Panc1 (cell line): Measurements from ENCODE around the gene GPRIN1. TPM values are rescaled to one million over a fixed set of nuclear protein-coding genes. Genes with fewer than 3 reads are reported as not detected.

ENCODE experiments used
- ATAC-seq: fragments of 200-7000 bp; cut with Tn5 transposase; 2 replicates; pipeline ENCODE4 v1.9.1; 2020; ENCODE audit warnings: mild to moderate bottlenecking, moderate library complexity
- BruUV-seq: library from RNA; stranded (reverse); fragments of 400-500 nt; replicated peaks from 2 replicates; lab custom pipeline; 2021; lab: Mats Ljungman, UMichigan
- CTCF ChIA-PET: fragments of 300-600 bp; sonication (Branson Sonifier 250); formaldehyde crosslinking; loops from one replicate; lab custom pipeline; 2022; ENCODE audit warnings: antibody characterized with exemption; lab: Charles Lee
- POLR2A ChIA-PET: fragments of 300-600 bp; sonication (Branson Sonifier 250); formaldehyde crosslinking; loops from one replicate; lab custom pipeline; 2022; ENCODE audit warnings: antibody characterized with exemption; lab: Charles Lee
- DNase-seq: peaks from one replicate; pipeline ENCODE4 v3.0.0-alpha.2; 2010; ENCODE audit warnings: low read depth, low spot score
- H3K27ac ChIP-seq: 2 replicates; pipeline ENCODE4 v1.5.1; 2011; ENCODE audit warnings: mild to moderate bottlenecking, low read length, inconsistent platforms
- H3K27me3 ChIP-seq: fragments of 200-500 bp; sonication (Bioruptor generic); 2 replicates; pipeline ENCODE4 v1.6.0; 2014; ENCODE audit warnings: low read length, inconsistent platforms; ENCODE audit not compliant: control insufficient read depth, insufficient read depth
- H3K36me3 ChIP-seq: fragments of 200-500 bp; sonication (Bioruptor generic); 2 replicates; pipeline ENCODE4 v1.5.1; 2014; ENCODE audit warnings: inconsistent platforms, mild to moderate bottlenecking, low read length, moderate library complexity; ENCODE audit not compliant: control insufficient read depth, insufficient read depth
- H3K4me1 ChIP-seq: 2 replicates; pipeline ENCODE4 v1.5.1; 2011; ENCODE audit warnings: inconsistent platforms, mild to moderate bottlenecking, low read length, moderate library complexity; ENCODE audit not compliant: control insufficient read depth, insufficient read depth
- H3K4me3 ChIP-seq, 2 experiments: 2 replicates each; pipeline ENCODE4 v1.5.1; 2011 to 2012; ENCODE audit warnings: low read depth in 2 of 2, low read length in 2 of 2, mild to moderate bottlenecking in 2 of 2, inconsistent platforms in 1 of 2, moderate library complexity in 1 of 2
- H3K9me3 ChIP-seq: fragments of 200-500 bp; sonication (Bioruptor generic); 2 replicates; pipeline ENCODE4 v1.5.1; 2014; ENCODE audit warnings: low read depth, mild to moderate bottlenecking, inconsistent platforms, low read length, moderate library complexity; ENCODE audit not compliant: control insufficient read depth, insufficient read depth
- POLR2AphosphoS5 ChIP-seq: IDR thresholded peaks from 2 replicates; pipeline ENCODE4 v1.6.1; 2012; ENCODE audit warnings: mild to moderate bottlenecking, low read depth, low read length, moderate library complexity
- SIN3A ChIP-seq: IDR thresholded peaks from 2 replicates; pipeline ENCODE4 v1.6.1; 2012; ENCODE audit warnings: low read depth, mild to moderate bottlenecking, low read length, moderate library complexity, borderline replicate concordance; ENCODE audit not compliant: insufficient read depth
- TCF7L2 ChIP-seq: IDR thresholded peaks from 2 replicates; pipeline ENCODE4 v1.6.1; 2011; ENCODE audit warnings: mild to moderate bottlenecking, low read depth, low read length, inconsistent platforms
- in situ Hi-C: cut with HindIII; loops from 2 replicates; pipeline ENCODE4 v1.10.0; 2016; ENCODE audit warnings: low sequenced_read_pairs, low pct_unique_long_range_greater_than_20kb
- intact Hi-C: fragments of 100-400 bp; cut with micrococcal nuclease; formaldehyde crosslinking; loops from one replicate; pipeline ENCODE4 v1.10.0; 2022; ENCODE audit not compliant: unreplicated experiment
- total RNA-seq: library from RNA; stranded (reverse); gene quantifications from one replicate; pipeline ENCODE4 v1.2.1, GENCODE V29; 2021; ENCODE audit not compliant: unreplicated experiment
- TF ChIP-seq, protein P1 (sequence below): fragments of 450-650 bp; IDR thresholded peaks from 2 replicates; pipeline ENCODE4 v1.5.1; 2017; ENCODE audit warnings: mild to moderate bottlenecking
- TF ChIP-seq, protein P2 (sequence below), 2 experiments: IDR thresholded peaks; 2 replicates each; pipeline ENCODE4 v1.6.1; 2011 to 2012; ENCODE audit warnings: low read depth in 2 of 2, control low read depth in 1 of 2, low read length in 1 of 2, mild to moderate bottlenecking in 1 of 2, moderate library complexity in 1 of 2; ENCODE audit not compliant: insufficient read depth in 1 of 2

Gene GPRIN1
- total RNA-seq, 1 experiment from 2014 or later: 18.9 TPM

DNA sequence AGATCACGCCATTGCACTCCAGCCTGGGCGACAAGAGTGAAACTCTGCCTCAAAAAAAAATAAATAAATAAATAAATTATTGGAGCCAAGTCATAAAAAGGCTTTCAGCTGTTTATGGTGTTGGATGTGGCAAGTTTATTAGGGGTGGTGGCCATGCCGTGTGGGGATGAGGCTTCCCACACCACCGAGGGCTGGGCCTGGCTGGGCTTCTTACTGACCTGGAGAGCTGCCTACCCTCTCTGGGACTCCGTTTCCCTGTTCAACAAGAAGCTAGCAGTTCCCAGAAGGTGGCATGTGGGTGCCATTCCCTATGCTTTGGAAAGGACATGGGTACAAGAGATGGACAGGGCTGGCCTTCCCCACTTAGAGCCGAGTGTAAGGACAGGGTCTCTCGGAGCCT lies 22.6 kb downstream of the GPRIN1 start:
- no TSS peak for BruUV-seq
- no peaks in the 10 kb centered on the region for H3K9me3 ChIP-seq
- no peaks in the 10 kb centered on the region for H3K4me1 ChIP-seq
- H3K36me3 ChIP-seq: no peaks in the 10 kb centered on the region
- H3K4me3 ChIP-seq: no peak overlapping the region
- ChIA-PET POLR2A (interaction anchor here (0.5 to 0.6 kb wide), 2 partner anchors 18 to 30 kb away, joined by 3 read pairs; no protein-coding TSS in a partner anchor), CTCF (no interaction called here)
- in situ Hi-C loops: no loop called here
- TF ChIP-seq TCF7L2: no peak
- ATAC-seq: no peak
- H3K27ac ChIP-seq: no peak overlapping the region
- intact Hi-C loops: no loop called here
- no peak for DNase-seq
- no peaks in the 10 kb centered on the region for H3K27me3 ChIP-seq

GRCh38 chr5:176583076-176583475 lies 26.9 kb downstream of the GPRIN1 start:
- no TSS peak for BruUV-seq
- intact Hi-C loops (no loop called here), in situ Hi-C loops (no loop called here)
- H3K36me3 ChIP-seq: no peaks in the 10 kb centered on the region
- H3K27ac ChIP-seq: no peak overlapping the region
- DNase-seq: no peak
- ATAC-seq: no peak
- POLR2A ChIA-PET: no interaction called here
- no peaks in the 10 kb centered on the region for H3K27me3 ChIP-seq
- TF ChIP-seq, protein P1, sequence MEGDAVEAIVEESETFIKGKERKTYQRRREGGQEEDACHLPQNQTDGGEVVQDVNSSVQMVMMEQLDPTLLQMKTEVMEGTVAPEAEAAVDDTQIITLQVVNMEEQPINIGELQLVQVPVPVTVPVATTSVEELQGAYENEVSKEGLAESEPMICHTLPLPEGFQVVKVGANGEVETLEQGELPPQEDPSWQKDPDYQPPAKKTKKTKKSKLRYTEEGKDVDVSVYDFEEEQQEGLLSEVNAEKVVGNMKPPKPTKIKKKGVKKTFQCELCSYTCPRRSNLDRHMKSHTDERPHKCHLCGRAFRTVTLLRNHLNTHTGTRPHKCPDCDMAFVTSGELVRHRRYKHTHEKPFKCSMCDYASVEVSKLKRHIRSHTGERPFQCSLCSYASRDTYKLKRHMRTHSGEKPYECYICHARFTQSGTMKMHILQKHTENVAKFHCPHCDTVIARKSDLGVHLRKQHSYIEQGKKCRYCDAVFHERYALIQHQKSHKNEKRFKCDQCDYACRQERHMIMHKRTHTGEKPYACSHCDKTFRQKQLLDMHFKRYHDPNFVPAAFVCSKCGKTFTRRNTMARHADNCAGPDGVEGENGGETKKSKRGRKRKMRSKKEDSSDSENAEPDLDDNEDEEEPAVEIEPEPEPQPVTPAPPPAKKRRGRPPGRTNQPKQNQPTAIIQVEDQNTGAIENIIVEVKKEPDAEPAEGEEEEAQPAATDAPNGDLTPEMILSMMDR: no peak
- TF ChIP-seq POLR2AphosphoS5 (no peak), SIN3A (no peak), TCF7L2 (no peak)
- TF ChIP-seq, protein P2, sequence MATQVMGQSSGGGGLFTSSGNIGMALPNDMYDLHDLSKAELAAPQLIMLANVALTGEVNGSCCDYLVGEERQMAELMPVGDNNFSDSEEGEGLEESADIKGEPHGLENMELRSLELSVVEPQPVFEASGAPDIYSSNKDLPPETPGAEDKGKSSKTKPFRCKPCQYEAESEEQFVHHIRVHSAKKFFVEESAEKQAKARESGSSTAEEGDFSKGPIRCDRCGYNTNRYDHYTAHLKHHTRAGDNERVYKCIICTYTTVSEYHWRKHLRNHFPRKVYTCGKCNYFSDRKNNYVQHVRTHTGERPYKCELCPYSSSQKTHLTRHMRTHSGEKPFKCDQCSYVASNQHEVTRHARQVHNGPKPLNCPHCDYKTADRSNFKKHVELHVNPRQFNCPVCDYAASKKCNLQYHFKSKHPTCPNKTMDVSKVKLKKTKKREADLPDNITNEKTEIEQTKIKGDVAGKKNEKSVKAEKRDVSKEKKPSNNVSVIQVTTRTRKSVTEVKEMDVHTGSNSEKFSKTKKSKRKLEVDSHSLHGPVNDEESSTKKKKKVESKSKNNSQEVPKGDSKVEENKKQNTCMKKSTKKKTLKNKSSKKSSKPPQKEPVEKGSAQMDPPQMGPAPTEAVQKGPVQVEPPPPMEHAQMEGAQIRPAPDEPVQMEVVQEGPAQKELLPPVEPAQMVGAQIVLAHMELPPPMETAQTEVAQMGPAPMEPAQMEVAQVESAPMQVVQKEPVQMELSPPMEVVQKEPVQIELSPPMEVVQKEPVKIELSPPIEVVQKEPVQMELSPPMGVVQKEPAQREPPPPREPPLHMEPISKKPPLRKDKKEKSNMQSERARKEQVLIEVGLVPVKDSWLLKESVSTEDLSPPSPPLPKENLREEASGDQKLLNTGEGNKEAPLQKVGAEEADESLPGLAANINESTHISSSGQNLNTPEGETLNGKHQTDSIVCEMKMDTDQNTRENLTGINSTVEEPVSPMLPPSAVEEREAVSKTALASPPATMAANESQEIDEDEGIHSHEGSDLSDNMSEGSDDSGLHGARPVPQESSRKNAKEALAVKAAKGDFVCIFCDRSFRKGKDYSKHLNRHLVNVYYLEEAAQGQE (IDR thresholded peaks at IDR 0.05; ENCODE audit: insufficient read depth in 1 of 2, low read depth in 2 of 2, low read length in 1 of 2): no peak
- H3K4me1 ChIP-seq: no peaks in the 10 kb centered on the region
- CTCF ChIA-PET: interaction anchor here (1.5 kb wide), 1 partner anchor 9 kb away, joined by 5 read pairs; no protein-coding TSS in a partner anchor
- H3K4me3 ChIP-seq: no peak overlapping the region
- H3K9me3 ChIP-seq: no peaks in the 10 kb centered on the region

- in situ Hi-C loops: no loop called here
- CTCF ChIA-PET: no interaction called here
- no TSS peak for BruUV-seq
Measured at GRCh38 chr5:176581361-176581760, 28.6 kb downstream of the GPRIN1 start.

More at GRCh38 chr5:176581361-176581760, 28.6 kb downstream of the GPRIN1 start:
- Histone ChIP-seq H3K4me3 (no peak overlapping the region), H3K4me1 (no peaks in the 10 kb centered on the region), H3K9me3 (no peaks in the 10 kb centered on the region), H3K27ac (no peak overlapping the region), H3K36me3 (no peaks in the 10 kb centered on the region), H3K27me3 (no peaks in the 10 kb centered on the region)
- DNase-seq (no peak), ATAC-seq (no peak)
- intact Hi-C loops: no loop called here
- POLR2A ChIA-PET: no interaction called here
- TF ChIP-seq POLR2AphosphoS5 (no peak), TCF7L2 (no peak), SIN3A (no peak)
- TF ChIP-seq, protein P2 (IDR thresholded peaks at IDR 0.05; ENCODE audit: insufficient read depth in 1 of 2, low read depth in 2 of 2, low read length in 1 of 2): no peak
- TF ChIP-seq, protein P1: no peak
